Activated T-cell treated with anti-CD3 and anti-CD28 coated beads for 48 hours (primary cell): Measurements from ENCODE around the gene EFCAB8.

Experiments
- DNase-seq: peaks from one replicate; pipeline ENCODE4 v3.0.0-alpha.2; 2020; ENCODE audit warnings: low read depth

The EFCAB8 gene

GRCh38 chr20:33007376-33008335 lies 148.9 kb downstream of the EFCAB8 start, which contains the start of gene BPIFB2:
TSS of gene BPIFB2 (plus strand) at chr20:33007704. CDS start at chr20:33008575, 871 bp downstream.
- no peak for DNase-seq

DNA sequence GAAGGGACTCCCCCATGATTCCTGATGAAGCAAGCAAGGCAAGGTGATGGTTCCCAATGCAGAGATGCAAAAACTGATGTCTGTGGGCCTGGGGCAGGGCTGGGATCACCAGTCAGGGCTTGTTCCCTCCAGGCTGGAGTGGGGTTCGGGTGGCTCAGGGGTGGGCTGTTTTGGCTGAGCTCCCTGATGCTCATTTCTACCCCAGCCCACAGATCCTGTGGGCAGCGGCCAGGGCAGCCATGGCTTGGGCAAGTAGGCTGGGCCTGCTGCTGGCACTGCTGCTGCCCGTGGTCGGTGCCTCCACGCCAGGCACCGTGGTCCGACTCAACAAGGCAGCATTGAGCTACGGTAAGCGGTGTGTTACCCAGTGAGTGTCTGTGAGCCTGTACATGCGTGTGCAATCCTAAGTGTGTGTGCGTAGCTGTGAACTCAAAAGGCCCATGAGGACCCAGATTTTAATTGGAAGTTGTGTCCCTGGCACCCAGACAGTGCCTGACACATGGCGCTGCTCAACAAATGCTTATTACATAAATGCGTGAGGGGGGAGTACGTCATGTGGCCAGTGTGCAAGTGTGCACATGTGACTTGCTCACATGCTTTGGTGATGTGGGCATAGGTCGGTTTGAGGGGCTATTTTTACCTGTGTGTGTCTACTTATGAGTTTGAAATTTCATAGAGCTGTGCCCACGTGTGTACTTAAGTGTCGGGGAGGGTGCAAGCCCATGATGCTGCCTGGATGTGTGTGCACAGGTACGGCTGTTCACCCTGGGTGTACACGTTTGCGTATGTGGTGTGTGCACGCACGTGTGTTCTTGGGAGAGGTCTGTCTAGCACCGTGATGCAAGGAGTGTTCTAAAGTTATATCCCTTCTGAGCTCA lies 149.9 kb downstream of the EFCAB8 start:
- DNase-seq = no peak

DNA sequence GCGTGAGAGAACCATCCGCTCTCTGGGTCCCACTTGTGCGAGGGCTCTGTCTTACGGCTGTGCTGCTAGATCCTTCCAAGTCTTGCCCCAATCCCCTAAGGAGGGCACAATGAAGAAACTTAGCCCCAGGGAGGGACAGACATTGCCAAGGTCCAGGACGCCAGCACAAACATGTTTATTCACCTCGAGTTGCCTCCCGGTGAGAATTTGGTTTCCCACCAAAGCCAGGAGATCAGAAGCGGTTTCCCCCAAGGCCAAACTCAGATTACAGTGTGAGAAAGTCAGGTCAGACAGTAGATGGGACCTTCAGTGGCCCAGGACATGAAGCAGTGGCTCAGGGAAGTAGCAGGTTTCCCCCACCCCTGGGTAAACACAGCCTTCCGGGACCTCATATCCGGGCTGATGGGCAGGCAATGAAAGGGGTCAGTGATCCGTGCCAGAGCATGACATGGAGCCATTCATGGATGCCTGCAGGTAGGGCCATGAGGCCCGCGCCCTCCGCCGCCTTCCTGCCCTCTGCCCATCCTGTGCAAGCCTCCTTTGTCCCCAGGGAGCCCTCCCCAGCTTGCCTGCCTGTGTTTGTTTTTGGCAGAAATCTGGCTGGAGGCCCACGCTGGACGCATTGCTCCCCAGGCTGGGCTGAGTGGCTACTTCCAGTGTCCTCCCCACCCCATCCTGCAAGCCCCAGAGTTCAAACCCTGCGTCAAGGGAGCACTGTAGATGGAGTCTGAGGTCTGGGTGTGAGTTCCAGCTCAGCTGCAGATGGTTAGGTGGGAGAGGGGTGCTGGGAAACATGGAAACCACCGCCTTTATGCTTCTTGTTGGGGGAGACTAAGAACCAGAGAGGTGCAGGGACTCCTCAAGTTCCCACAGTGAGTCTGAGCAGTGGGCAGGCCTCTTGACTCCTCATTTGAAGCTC lies 150.8 kb downstream of the EFCAB8 start:
- no peak for DNase-seq

DNA sequence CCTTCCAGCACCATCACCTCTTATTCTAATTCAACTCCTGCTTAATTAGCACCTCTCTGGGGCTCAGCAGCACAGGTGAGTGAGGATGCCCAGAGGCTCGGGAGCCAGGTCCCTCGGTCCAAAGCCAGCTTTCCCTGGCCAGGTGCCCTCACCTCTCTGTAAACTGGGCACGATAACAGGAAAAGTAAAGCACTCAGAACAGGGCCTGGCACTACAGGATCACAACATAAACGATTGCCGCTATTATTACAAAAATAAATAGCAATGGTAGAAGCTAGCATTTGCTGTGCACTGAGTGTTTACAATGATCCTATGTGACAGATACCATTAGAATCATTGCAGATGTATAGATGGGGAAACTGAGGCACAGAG lies 151.4 kb downstream of the EFCAB8 start:
- DNase-seq = no peak

- DNase-seq = no peak
Measured at GRCh38 chr20:33010674-33011449, 152.1 kb downstream of the EFCAB8 start.
